Body of pancreas (tissue), 4 donors: ENCODE data around the gene TMOD1.

ENCODE experiments used
- CTCF ChIP-seq, 7 experiments: fragments of 450-650 bp in 4 of 7; fragments of 200-600 bp in 3 of 7; sonication (generic) in 3 of 7; IDR thresholded peaks; one replicate each; pipeline ENCODE4 v1.5.1; 2016 to 2019; ENCODE audit warnings: antibody characterized with exemption in 7 of 7
- POLR2A ChIP-seq, 3 donors: fragments of 450-650 bp; IDR thresholded peaks; one replicate each; pipeline ENCODE4 v1.6.1; 2016; ENCODE audit warnings: antibody characterized with exemption in 3 of 3, mild to moderate bottlenecking in 2 of 3

- TF ChIP-seq CTCF (IDR thresholded peaks at IDR 0.05): no peak
- TF ChIP-seq POLR2A (IDR thresholded peaks at IDR 0.05): no peak
Observed at GRCh38 chr9:97518909-97519307, 17.4 kb downstream of the TMOD1 start.
